GM12892 (cell line): ENCODE results near the gene SAP130.

Source experiments
- POLR2A ChIP-seq: IDR thresholded peaks from 2 replicates; pipeline ENCODE4 v1.6.1; 2011; ENCODE audit warnings: low read depth, low read length, control low read depth
- POLR2AphosphoS5 ChIP-seq: IDR thresholded peaks from 2 replicates; pipeline ENCODE4 v1.6.1; 2011; ENCODE audit warnings: low read depth, low read length, control low read depth
- TAF1 ChIP-seq: IDR thresholded peaks from 2 replicates; pipeline ENCODE4 v1.6.1; 2011; ENCODE audit warnings: low read depth, mild to moderate bottlenecking, control low read depth, low read length, borderline replicate concordance

DNA sequence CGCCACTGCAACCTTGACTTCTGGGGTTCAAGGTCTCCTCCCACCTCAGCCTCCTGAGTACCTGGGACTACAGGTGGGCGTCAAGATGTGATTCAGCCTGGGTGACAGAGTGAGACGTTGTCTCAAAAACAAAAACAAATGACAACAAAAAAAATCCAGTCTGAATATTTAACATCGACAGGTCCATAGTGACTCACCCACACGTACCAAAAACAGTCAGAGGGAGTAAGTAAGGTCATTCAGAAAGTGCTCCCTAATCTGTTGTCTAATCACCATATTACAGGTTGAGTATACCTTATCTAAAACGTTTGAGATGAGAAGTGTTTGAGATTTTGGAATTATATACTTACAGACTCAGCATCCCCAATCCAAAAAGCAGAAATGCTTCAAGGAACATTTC is 24.4 kb downstream of the SAP130 start:
- TF ChIP-seq POLR2A, result no peak
- no peak for TF ChIP-seq POLR2AphosphoS5
- TF ChIP-seq TAF1, result no peak
